Lower leg skin (tissue), 3 donors: ENCODE results near the gene DTL.

Source experiments
- CTCF ChIP-seq, 3 donors: fragments of 450-650 bp; IDR thresholded peaks; one replicate each; pipeline ENCODE4 v1.5.1; 2016; ENCODE audit warnings: antibody characterized with exemption in 3 of 3, mild to moderate bottlenecking in 3 of 3, moderate library complexity in 2 of 3
- POLR2A ChIP-seq, 2 donors: fragments of 450-650 bp; IDR thresholded peaks; one replicate each; pipeline ENCODE4 v1.6.1; 2016 to 2017; ENCODE audit warnings: antibody characterized with exemption in 2 of 2, mild to moderate bottlenecking in 1 of 2, moderate library complexity in 1 of 2

DNA sequence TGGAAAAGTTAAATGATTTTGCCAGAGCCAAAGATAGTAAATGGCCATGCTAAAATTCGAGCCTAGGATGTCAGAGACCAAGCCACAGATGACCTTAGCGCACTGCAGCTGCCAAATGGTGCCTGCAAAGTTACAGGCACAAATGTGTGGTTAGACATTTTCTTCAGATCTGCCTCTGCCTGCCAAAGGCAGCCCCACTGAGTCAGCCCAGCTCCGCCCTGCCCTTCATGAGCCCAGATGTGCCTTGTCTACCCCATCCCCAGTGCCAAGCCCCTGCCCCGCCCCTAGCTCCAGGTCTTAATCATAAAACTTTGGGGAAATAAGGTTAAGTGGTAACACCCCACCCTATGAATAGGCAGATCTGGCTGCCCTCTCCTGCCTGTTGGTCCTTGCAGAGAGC, 105.9 kb downstream of the DTL start:
- no peak for TF ChIP-seq CTCF (IDR thresholded peaks at IDR 0.05)
- no peak for TF ChIP-seq POLR2A (IDR thresholded peaks at IDR 0.05)
